GM12878 (cell line): ENCODE data around the gene DONSON. TPM values are rescaled to one million over a fixed set of nuclear protein-coding genes. Genes with fewer than 3 reads are reported as not detected.

Source experiments
- ATAC-seq: fragments of 200-7000 bp; cut with Tn5 transposase; 3 replicates; pipeline ENCODE4 v1.9.1; 2020; ENCODE audit warnings: mild to moderate bottlenecking, moderate library complexity
- BruUV-seq: library from RNA; stranded (reverse); fragments of 400-500 nt; replicated peaks from 2 replicates; lab custom pipeline; 2021; lab: Mats Ljungman, UMichigan
- CTCF ChIA-PET: fragments of 300-600 bp; sonication (Branson Sonifier 250); formaldehyde crosslinking; extraction: SDS; loops from one replicate; lab custom pipeline; 2021; ENCODE audit warnings: inconsistent platforms; lab: Yijun Ruan, JAX
- POLR2A ChIA-PET: fragments of 350-600 bp; formaldehyde crosslinking; extraction: SDS; loops from one replicate; lab custom pipeline; 2021; ENCODE audit warnings: inconsistent platforms; lab: Charles Lee
- RAD21 ChIA-PET: fragments of 300-600 bp; sonication (Branson Sonifier 250); formaldehyde crosslinking; loops from one replicate; lab custom pipeline; 2023; ENCODE audit warnings: antibody characterized with exemption; ENCODE audit not compliant: unreplicated experiment; lab: Charles Lee
- SMC1A ChIA-PET: fragments of 300-600 bp; sonication (Branson Sonifier 250); formaldehyde crosslinking; loops from one replicate; lab custom pipeline; 2023; ENCODE audit not compliant: unreplicated experiment, uncharacterized antibody; lab: Charles Lee
- DNase-seq: peaks from one replicate; pipeline ENCODE4 v3.0.0-alpha.2; 2011; ENCODE audit warnings: low read depth, low spot score
- FAIRE-seq: peaks from 3 replicates; lab custom pipeline; 2011; peaks lifted over from hg19 to GRCh38; lab: Jason Lieb, UNC
- H2AFZ ChIP-seq: 2 replicates; pipeline ENCODE4 v1.6.0; 2011; ENCODE audit warnings: low read depth, low read length, control low read depth; ENCODE audit not compliant: control insufficient read depth
- H3K27ac ChIP-seq: 2 replicates; pipeline ENCODE4 v1.5.1; 2011; ENCODE audit warnings: control low read depth; ENCODE audit not compliant: control insufficient read depth, insufficient read depth
- H3K27me3 ChIP-seq, 2 experiments: replicated peaks in 1 of 2; 2 replicates each; pipeline versions ENCODE4 v1.6.0 to v1.6.1; 2011; ENCODE audit warnings: low read length in 1 of 2; ENCODE audit not compliant: control insufficient read depth in 2 of 2, insufficient read depth in 2 of 2
- H3K36me3 ChIP-seq, 2 experiments: 2 replicates each; pipeline ENCODE4 v1.5.1; 2011; ENCODE audit warnings: low read length in 1 of 2; ENCODE audit not compliant: control insufficient read depth in 2 of 2, insufficient read depth in 2 of 2
- H3K4me1 ChIP-seq: 2 replicates; pipeline ENCODE4 v1.6.1; 2011; ENCODE audit warnings: mild to moderate bottlenecking, low read length, moderate library complexity, mixed read lengths; ENCODE audit not compliant: control insufficient read depth, insufficient read depth
- H3K4me2 ChIP-seq: 2 replicates; pipeline ENCODE4 v1.6.0; 2011; ENCODE audit warnings: control low read depth; ENCODE audit not compliant: control insufficient read depth, insufficient read depth
- H3K4me3 ChIP-seq: fragments of 200-600 bp; sonication (generic); 2 replicates; pipeline ENCODE4 v1.5.1; 2016
- H3K79me2 ChIP-seq: 2 replicates; pipeline ENCODE4 v1.6.0; 2011; ENCODE audit warnings: low read length; ENCODE audit not compliant: control insufficient read depth, insufficient read depth
- H3K9ac ChIP-seq: 2 replicates; pipeline ENCODE4 v1.8.0; 2011; ENCODE audit warnings: low read length, control low read depth, mixed read lengths; ENCODE audit not compliant: control insufficient read depth, insufficient read depth
- H3K9me3 ChIP-seq: replicated peaks from 3 replicates; pipeline ENCODE4 v1.5.1; 2011; ENCODE audit warnings: mild to moderate bottlenecking, low read length; ENCODE audit not compliant: control insufficient read depth, insufficient read depth
- H4K20me1 ChIP-seq: 2 replicates; pipeline ENCODE4 v1.6.0; 2011; ENCODE audit not compliant: control insufficient read depth, insufficient read depth
- BACH1 ChIP-seq: fragments of 450-650 bp; IDR thresholded peaks from 2 replicates; pipeline ENCODE4 v1.6.1; 2017; ENCODE audit warnings: mild to moderate bottlenecking, borderline replicate concordance
- EED ChIP-seq: sonication (generic); IDR thresholded peaks from 2 replicates; pipeline ENCODE4 v1.6.1; 2016; ENCODE audit warnings: antibody characterized with exemption, low read depth
- GATAD2B ChIP-seq: fragments of 450-650 bp; conservative IDR thresholded peaks from 2 replicates; pipeline ENCODE4 v1.6.1; 2017; ENCODE audit warnings: low read depth, mild to moderate bottlenecking, moderate library complexity
- TCF3 ChIP-seq: IDR thresholded peaks from 2 replicates; pipeline ENCODE4 v1.6.1; 2012; ENCODE audit warnings: low read depth, mild to moderate bottlenecking, low read length, borderline replicate concordance; ENCODE audit not compliant: insufficient read depth
- ZSCAN29 ChIP-seq: fragments of 450-650 bp; IDR thresholded peaks from 2 replicates; pipeline ENCODE4 v1.6.1; 2017; ENCODE audit warnings: mild to moderate bottlenecking, moderate library complexity
- WGBS: methylation state at CpG from one replicate; pipeline ENCODE4 v1.1.6; 2016; ENCODE audit warnings: low lambda C conversion rate; ENCODE audit not compliant: insufficient replicate concordance, insufficient coverage; ENCODE audit errors: missing lambda C conversion rate; 5-methylcytosine and 5-hydroxymethylcytosine counted together
- in situ Hi-C: fragments of 300-500 bp; cut with MboI; formaldehyde crosslinking; loops from 9 replicates; pipeline ENCODE4 v1.14.3; 2018; ENCODE audit warnings: mixed read lengths
- intact Hi-C: fragments of 100-400 bp; cut with micrococcal nuclease; formaldehyde crosslinking; loops from one replicate; pipeline ENCODE4 v1.14.2; 2022; ENCODE audit not compliant: unreplicated experiment
- polyA plus RNA-seq, 11 experiments: library from polyadenylated mRNA; depleted of rRNA in 4 of 11; unstranded in 6 of 11; stranded (reverse) in 5 of 11; fragments of >200 nt; fragmentation: Nextera tagmentation in 4 of 11; fragmentation: Illumina TruSeq in 1 of 11; extraction: Ambion mirVana in 4 of 11; extraction: Trizol in 1 of 11; gene quantifications; 1 replicate in 1 of 11; 2 replicates in 10 of 11; pipeline versions ENCODE4 v1.2.1 to v1.2.3, GENCODE V29; 2011 to 2016; ENCODE audit warnings: inconsistent platforms in 2 of 11, missing spikeins in 2 of 11, low read depth in 1 of 11
- total RNA-seq, 4 experiments: library from RNA; depleted of rRNA in 3 of 4; stranded (reverse); fragments of >200 nt in 3 of 4; fragmentation: Illumina TruSeq in 1 of 4; extraction: Trizol in 1 of 4; gene quantifications; 2 replicates each; pipeline versions ENCODE4 v1.2.1 to v1.2.3, GENCODE V29; 2013 to 2021
- TF ChIP-seq, protein P1 (sequence below): fragments of 450-650 bp; IDR thresholded peaks from 2 replicates; pipeline ENCODE4 v1.6.1; 2016; ENCODE audit warnings: mild to moderate bottlenecking
- TF ChIP-seq, protein P2 (sequence below): fragments of 450-650 bp; IDR thresholded peaks from 2 replicates; pipeline ENCODE4 v1.6.1; 2018; ENCODE audit warnings: borderline replicate concordance, mild to moderate bottlenecking; ENCODE audit not compliant: partially characterized antibody

Gene DONSON
- total and polyA plus RNA-seq, 10 of the 15 experiments (the other 5 are each of a cell fraction or from before 2014, with no cell fraction given), result 13.6 to 51.2 (median 32.2) TPM

DNA sequence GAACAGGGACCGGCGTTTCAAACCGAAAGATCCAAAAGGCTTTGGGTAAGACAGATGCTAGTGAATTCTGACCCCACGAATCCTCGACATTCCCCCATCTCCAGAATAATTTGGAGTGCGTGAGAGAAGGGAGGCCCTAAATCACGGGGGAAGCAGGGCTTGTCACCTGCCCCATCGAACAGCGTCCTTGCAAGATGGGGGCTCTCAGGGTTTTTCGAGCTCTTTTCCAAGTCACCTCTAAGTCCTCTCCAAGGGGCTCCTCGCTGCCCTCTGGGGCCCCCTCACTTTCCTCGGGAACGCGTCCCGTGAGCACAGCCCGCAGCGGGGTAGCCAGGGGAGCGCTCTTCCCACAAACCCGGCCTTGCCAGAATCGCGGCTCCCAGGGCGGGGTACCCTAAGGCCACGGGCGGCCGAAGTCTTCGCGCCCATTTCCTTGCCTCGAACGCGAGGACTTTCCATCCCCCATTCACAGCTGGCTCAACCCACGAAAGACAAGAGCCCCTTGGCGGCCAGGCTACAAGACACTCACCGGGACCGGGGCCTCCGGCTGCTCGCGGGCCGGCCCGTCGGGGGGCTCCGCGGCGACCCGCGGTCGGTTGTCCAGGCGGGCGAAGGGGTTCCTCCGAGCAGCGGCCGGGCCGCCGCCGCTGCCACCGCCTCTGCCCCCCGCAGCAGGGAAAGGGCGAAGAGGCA, 546 bp downstream of the DONSON start:
- Histone ChIP-seq H3K9me3 (no peaks in the 10 kb centered on the region), H3K4me3 (peak overlapping the region; percentile 92), H4K20me1 (no peaks in the 10 kb centered on the region), H3K27me3 (no peaks in the 10 kb centered on the region), H3K27ac (peak overlapping the region; percentile 82), H3K4me1 (no peaks in the 10 kb centered on the region), H3K79me2 (peaks cover 28% of the 10 kb centered on the region), H3K9ac (peak overlapping the region; percentile 95), H2AFZ (peak overlapping the region; percentile 83), H3K36me3 (peaks cover 0 to 3% of the 10 kb centered on the region in 2 experiments; a peak in 2 of 4 replicates), H3K4me2 (peak overlapping the region; percentile 79)
- BruUV-seq, result no TSS peak
- 1% methylated on average over 57 of the region's 57 CpGs for WGBS
- in situ Hi-C loops (no loop called here), intact Hi-C loops (loop anchor here (5.0 kb wide), 1 partner anchor 46 kb away; the partner anchor contains the start of genes GART and SON)
- CTCF ChIA-PET, result interaction anchor here (1.1 to 7.8 kb wide), 4 partner anchors 16 to 48 kb away, joined by 3 to 68 read pairs (median 4); no protein-coding TSS in a partner anchor
- POLR2A ChIA-PET, result interaction anchor here (0.9 to 1.4 kb wide), 7 partner anchors 10 to 108 kb away, joined by 3 to 4 read pairs (median 4); partner anchors contain the start of genes DNAJC28 and TMEM50B
- DNase-seq (no peak), ATAC-seq (peak; percentile 59), FAIRE-seq (no peak)
- SMC1A ChIA-PET, result interaction anchor here (1.0 to 1.7 kb wide), 3 partner anchors 18 to 263 kb away, joined by 3 to 6 read pairs (median 3); partner anchors contain the start of gene IFNAR1
- RAD21 ChIA-PET, result interaction anchor here (0.8 to 2.5 kb wide), 8 partner anchors 10 to 391 kb away, joined by 3 to 15 read pairs (median 4); partner anchors contain the start of genes DNAJC28 and TMEM50B
- TF ChIP-seq TCF3 (0 out of 2 replicates have a peak, but pooled peaks have one; percentile 25), ZSCAN29 (no peak), EED (0 out of 2 replicates have a peak, but pooled peaks have one; percentile 29), BACH1 (no peak), GATAD2B (no peak; the same call in 1 of the 2 replicates)
- TF ChIP-seq, protein P1, sequence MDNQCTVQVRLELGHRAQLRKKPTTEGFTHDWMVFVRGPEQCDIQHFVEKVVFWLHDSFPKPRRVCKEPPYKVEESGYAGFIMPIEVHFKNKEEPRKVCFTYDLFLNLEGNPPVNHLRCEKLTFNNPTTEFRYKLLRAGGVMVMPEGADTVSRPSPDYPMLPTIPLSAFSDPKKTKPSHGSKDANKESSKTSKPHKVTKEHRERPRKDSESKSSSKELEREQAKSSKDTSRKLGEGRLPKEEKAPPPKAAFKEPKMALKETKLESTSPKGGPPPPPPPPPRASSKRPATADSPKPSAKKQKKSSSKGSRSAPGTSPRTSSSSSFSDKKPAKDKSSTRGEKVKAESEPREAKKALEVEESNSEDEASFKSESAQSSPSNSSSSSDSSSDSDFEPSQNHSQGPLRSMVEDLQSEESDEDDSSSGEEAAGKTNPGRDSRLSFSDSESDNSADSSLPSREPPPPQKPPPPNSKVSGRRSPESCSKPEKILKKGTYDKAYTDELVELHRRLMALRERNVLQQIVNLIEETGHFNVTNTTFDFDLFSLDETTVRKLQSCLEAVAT, result no peak
- TF ChIP-seq, protein P2, sequence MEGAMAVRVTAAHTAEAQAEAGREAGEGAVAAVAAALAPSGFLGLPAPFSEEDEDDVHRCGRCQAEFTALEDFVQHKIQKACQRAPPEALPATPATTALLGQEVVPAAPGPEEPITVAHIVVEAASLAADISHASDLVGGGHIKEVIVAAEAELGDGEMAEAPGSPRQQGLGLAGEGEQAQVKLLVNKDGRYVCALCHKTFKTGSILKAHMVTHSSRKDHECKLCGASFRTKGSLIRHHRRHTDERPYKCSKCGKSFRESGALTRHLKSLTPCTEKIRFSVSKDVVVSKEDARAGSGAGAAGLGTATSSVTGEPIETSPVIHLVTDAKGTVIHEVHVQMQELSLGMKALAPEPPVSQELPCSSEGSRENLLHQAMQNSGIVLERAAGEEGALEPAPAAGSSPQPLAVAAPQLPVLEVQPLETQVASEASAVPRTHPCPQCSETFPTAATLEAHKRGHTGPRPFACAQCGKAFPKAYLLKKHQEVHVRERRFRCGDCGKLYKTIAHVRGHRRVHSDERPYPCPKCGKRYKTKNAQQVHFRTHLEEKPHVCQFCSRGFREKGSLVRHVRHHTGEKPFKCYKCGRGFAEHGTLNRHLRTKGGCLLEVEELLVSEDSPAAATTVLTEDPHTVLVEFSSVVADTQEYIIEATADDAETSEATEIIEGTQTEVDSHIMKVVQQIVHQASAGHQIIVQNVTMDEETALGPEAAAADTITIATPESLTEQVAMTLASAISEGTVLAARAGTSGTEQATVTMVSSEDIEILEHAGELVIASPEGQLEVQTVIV, result no peak
